Peyer's patch (tissue), 4 donors: Measurements from ENCODE around the gene ZNF362. TPM values are rescaled to one million over a fixed set of nuclear protein-coding genes. Genes with fewer than 3 reads are reported as not detected.

Experiments used
- DNase-seq, 3 donors: peaks; one replicate each; pipeline ENCODE4 v3.0.0-alpha.2; 2017 to 2019
- H3K27ac ChIP-seq, 4 donors: fragments of 200-600 bp; sonication (generic); one replicate each; pipeline ENCODE4 v1.5.1; 2016 to 2019
- H3K27me3 ChIP-seq, 2 donors: fragments of 200-600 bp; sonication (generic); one replicate each; pipeline ENCODE4 v1.5.1; 2019
- H3K36me3 ChIP-seq, 3 donors: fragments of 200-600 bp; sonication (generic); one replicate each; pipeline ENCODE4 v1.5.1; 2016 to 2019
- H3K4me1 ChIP-seq, 4 donors: fragments of 200-600 bp; sonication (generic); one replicate each; pipeline ENCODE4 v1.5.1; 2016 to 2019
- H3K4me3 ChIP-seq, 4 donors: fragments of 200-600 bp; sonication (generic); 1 replicate in 3 of 4; 2 replicates in 1 of 4; pipeline ENCODE4 v1.5.1; 2016 to 2019; ENCODE audit warnings: mild to moderate bottlenecking in 1 of 4
- H3K9me3 ChIP-seq, 4 donors: fragments of 200-600 bp; sonication (generic); one replicate each; pipeline ENCODE4 v1.5.1; 2016 to 2019; ENCODE audit warnings: mild to moderate bottlenecking in 1 of 4
- POLR2A ChIP-seq, 2 donors: fragments of 450-650 bp; IDR thresholded peaks; one replicate each; pipeline ENCODE4 v1.5.1; 2017; ENCODE audit warnings: antibody characterized with exemption in 2 of 2, mild to moderate bottlenecking in 2 of 2, moderate library complexity in 2 of 2
- total RNA-seq, 4 donors: library from RNA; depleted of rRNA; stranded (reverse); fragments of >200 nt; gene quantifications; one replicate each; pipeline ENCODE4 v1.1.0, GENCODE V29; 2016
- TF ChIP-seq, protein P1 (sequence below), 6 experiments: fragments of 450-650 bp in 4 of 6; fragments of 200-600 bp in 2 of 6; sonication (generic) in 1 of 6; IDR thresholded peaks; one replicate each; pipeline ENCODE4 v1.5.1; 2017 to 2019; ENCODE audit warnings: antibody characterized with exemption in 6 of 6, mild to moderate bottlenecking in 3 of 6, moderate library complexity in 1 of 6

Gene ZNF362
- total RNA-seq, 4 donors from 2014 or later, result 5.9 to 28.9 (median 8.8) TPM

DNA sequence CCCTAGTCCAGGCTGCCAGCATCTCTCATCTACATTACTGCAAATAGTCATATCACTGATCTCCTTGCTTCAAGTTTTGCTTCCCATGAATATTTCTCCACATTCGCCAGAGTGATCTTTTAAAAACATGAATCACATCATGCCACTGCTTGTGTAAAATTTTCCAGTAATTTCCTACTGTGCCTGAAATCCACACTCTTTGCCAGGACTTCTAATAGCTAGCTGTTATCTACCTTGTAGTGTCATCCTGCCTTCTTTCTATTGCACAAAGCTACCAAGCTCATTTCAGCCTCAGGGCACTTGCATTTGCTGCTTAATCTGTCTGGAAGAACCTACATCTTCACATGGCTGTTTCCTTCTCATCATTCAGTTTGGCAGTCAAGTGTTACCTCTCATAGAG is 33.9 kb upstream of the ZNF362 start:
- Histone ChIP-seq H3K4me1 (no peaks in the 10 kb centered on the region), H3K27ac (no peak overlapping the region), H3K9me3 (no peaks in the 10 kb centered on the region), H3K27me3 (no peaks in the 10 kb centered on the region), H3K4me3 (no peak overlapping the region), H3K36me3 (no peaks in the 10 kb centered on the region)
- no peak for DNase-seq
- TF ChIP-seq, protein P1, sequence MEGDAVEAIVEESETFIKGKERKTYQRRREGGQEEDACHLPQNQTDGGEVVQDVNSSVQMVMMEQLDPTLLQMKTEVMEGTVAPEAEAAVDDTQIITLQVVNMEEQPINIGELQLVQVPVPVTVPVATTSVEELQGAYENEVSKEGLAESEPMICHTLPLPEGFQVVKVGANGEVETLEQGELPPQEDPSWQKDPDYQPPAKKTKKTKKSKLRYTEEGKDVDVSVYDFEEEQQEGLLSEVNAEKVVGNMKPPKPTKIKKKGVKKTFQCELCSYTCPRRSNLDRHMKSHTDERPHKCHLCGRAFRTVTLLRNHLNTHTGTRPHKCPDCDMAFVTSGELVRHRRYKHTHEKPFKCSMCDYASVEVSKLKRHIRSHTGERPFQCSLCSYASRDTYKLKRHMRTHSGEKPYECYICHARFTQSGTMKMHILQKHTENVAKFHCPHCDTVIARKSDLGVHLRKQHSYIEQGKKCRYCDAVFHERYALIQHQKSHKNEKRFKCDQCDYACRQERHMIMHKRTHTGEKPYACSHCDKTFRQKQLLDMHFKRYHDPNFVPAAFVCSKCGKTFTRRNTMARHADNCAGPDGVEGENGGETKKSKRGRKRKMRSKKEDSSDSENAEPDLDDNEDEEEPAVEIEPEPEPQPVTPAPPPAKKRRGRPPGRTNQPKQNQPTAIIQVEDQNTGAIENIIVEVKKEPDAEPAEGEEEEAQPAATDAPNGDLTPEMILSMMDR (IDR thresholded peaks at IDR 0.05), result no peak
- no peak for TF ChIP-seq POLR2A (IDR thresholded peaks at IDR 0.05)

DNA sequence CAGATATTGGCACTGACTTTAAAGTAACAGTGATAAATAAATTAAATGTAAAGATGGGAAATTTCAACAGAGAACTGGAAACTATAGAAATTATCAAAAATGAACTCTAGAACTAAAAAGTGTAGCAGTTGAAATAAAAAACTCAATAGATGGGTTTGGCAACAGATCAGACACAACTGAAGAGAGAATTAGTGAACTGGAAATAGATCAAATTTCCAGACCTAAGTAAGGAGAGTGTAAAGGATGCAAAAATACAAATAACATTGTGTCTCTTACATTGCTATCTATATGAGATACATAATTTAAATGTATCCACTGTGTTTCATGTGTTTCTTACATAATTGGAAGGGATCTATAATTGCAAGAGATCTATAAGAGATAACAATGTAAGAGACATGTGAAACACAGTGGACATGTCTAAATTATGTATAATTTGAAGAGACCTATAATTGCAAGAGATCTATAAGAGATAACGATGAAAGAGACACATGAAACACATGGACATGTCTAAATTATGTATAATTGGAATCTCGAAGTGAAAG is 32.1 kb upstream of the ZNF362 start:
- H3K27me3 ChIP-seq, result no peaks in the 10 kb centered on the region
- no peak for TF ChIP-seq POLR2A (IDR thresholded peaks at IDR 0.05)
- TF ChIP-seq, protein P1 (IDR thresholded peaks at IDR 0.05), result no peak
- no peaks in the 10 kb centered on the region for H3K4me1 ChIP-seq
- no peak overlapping the region for H3K4me3 ChIP-seq
- no peaks in the 10 kb centered on the region for H3K9me3 ChIP-seq
- H3K36me3 ChIP-seq, result no peaks in the 10 kb centered on the region
- DNase-seq, result no peak
- no peak overlapping the region for H3K27ac ChIP-seq

DNA sequence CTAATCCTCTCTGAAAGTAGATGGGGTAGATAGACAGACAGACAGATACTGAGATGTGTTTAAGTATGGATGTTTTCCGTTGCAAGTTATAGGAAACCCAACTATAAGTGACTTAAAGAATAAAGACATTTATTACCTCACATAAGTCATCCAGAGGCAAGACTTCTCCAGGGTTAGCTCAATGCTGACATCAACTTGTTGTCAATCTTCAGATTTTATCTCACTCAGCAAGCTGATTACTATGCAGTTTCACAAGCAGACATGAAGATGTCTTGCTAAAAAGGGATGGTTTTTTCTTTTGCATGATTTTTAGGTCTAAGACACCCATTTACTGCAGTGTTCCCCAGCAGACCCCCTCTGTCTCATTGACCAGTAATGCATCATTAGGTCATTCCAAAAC is 30.7 kb upstream of the ZNF362 start:
- Histone ChIP-seq H3K4me1 (no peaks in the 10 kb centered on the region), H3K9me3 (no peaks in the 10 kb centered on the region), H3K36me3 (no peaks in the 10 kb centered on the region), H3K27me3 (no peaks in the 10 kb centered on the region), H3K27ac (no peak overlapping the region), H3K4me3 (no peak overlapping the region)
- no peak for DNase-seq
- TF ChIP-seq, protein P1 (IDR thresholded peaks at IDR 0.05), result no peak
- no peak for TF ChIP-seq POLR2A (IDR thresholded peaks at IDR 0.05)

DNA sequence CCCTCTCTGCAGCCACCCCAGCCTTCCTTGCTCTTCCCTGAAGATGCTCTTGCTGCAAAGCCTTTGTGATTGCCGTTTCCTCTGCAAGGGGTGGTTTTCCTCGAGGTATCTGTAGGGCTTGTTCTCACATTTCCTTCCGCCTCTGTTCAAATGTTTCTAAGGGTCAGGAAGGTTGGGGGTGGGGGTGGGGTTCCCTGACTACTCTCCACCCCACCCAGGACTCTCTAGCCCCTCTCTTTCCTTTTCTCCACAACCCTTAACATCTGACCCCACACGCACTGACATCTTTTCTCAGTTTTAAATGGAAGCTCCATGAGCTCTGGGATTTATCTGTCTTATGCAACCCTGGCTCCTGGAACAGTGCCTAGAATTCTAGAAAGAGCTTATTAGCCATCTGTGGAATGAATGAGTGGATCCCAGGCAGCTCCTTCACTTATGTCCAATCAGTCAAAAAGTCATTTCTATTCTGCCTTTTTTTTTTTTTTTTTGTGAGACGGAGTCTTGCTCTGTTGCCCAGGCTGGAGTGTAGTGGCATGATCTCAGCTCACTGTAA is 27.3 kb upstream of the ZNF362 start:
- Histone ChIP-seq H3K27me3 (no peaks in the 10 kb centered on the region), H3K27ac (no peak overlapping the region), H3K9me3 (no peaks in the 10 kb centered on the region), H3K36me3 (no peaks in the 10 kb centered on the region), H3K4me3 (no peak overlapping the region), H3K4me1 (no peaks in the 10 kb centered on the region)
- TF ChIP-seq, protein P1 (IDR thresholded peaks at IDR 0.05), result no peak
- TF ChIP-seq POLR2A (IDR thresholded peaks at IDR 0.05), result no peak
- DNase-seq, result no peak

DNA sequence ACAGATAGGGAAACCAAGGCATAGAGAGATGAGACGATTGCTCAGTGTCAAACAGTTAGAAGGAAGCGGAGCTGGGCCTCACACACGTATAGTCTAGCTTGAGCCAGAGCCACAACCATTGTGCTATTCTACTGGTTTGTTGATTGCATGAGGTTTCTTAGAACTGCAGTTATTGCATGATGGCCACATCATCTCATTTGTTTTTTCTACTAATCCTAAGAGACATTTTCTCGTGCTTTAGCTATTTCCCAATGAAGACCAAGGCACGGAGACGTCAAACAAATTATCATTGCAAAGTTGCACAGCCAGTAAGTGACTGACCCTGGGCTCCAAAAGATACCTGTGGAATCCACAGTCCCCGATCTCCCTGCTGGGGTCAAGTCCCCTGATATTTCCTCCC is 25.1 kb upstream of the ZNF362 start:
- DNase-seq, result no peak

More for the DNA sequence above, 25.1 kb upstream of the ZNF362 start:
- Histone ChIP-seq H3K4me3 (no peak overlapping the region), H3K4me1 (no peaks in the 10 kb centered on the region), H3K27me3 (no peaks in the 10 kb centered on the region), H3K9me3 (no peaks in the 10 kb centered on the region), H3K27ac (no peak overlapping the region), H3K36me3 (no peaks in the 10 kb centered on the region)
- TF ChIP-seq POLR2A (IDR thresholded peaks at IDR 0.05), result no peak
- TF ChIP-seq, protein P1 (IDR thresholded peaks at IDR 0.05), result no peak
